HepG2 (cell line): Measurements from ENCODE around the gene KIF1B. TPM values are rescaled to one million over a fixed set of nuclear protein-coding genes. Genes with fewer than 3 reads are reported as not detected.

Experiments
- ATAC-seq: fragments of 200-7000 bp; cut with Tn5 transposase; 3 replicates; pipeline ENCODE4 v1.9.1; 2020; ENCODE audit warnings: mild to moderate bottlenecking, moderate library complexity
- BruUV-seq: library from RNA; stranded (reverse); fragments of 400-500 nt; replicated peaks from 2 replicates; lab custom pipeline; 2021; lab: Mats Ljungman, UMichigan
- CTCF ChIA-PET: fragments of 300-600 bp; formaldehyde crosslinking; extraction: SDS; loops from one replicate; lab custom pipeline; 2021; ENCODE audit warnings: low total read pairs, inconsistent platforms, low intra/inter-chr PET ratio; lab: Yijun Ruan, JAX
- POLR2A ChIA-PET: fragments of 350-600 bp; sonication (Branson Sonifier 250); formaldehyde crosslinking; loops from one replicate; lab custom pipeline; 2020; ENCODE audit warnings: antibody characterized with exemption, inconsistent platforms; lab: Yijun Ruan, JAX
- DNase-seq: peaks from one replicate; pipeline ENCODE4 v3.0.0-alpha.2; 2015; ENCODE audit warnings: low spot score
- FAIRE-seq: peaks from 3 replicates; lab custom pipeline; 2011; peaks lifted over from hg19 to GRCh38; lab: Jason Lieb, UNC
- H2AFZ ChIP-seq: one replicate; pipeline ENCODE4 v1.6.1; 2011; ENCODE audit warnings: low read length, inconsistent platforms
- H3K27ac ChIP-seq: fragments of 300-600 bp; 3 replicates; pipeline ENCODE4 v1.8.0; 2011; ENCODE audit warnings: mixed run types, mild to moderate bottlenecking, mixed read lengths, low read length, inconsistent platforms; ENCODE audit not compliant: insufficient read depth; ENCODE audit errors: extremely low read length
- H3K27me3 ChIP-seq, 2 experiments: fragments of 200-600 bp in 1 of 2; 2 replicates in 1 of 2; 3 replicates in 1 of 2; pipeline versions ENCODE4 v1.6.0 to v1.8.0; 2011; ENCODE audit warnings: low read length in 2 of 2, mild to moderate bottlenecking in 2 of 2, moderate library complexity in 2 of 2, inconsistent platforms in 1 of 2; ENCODE audit not compliant: insufficient read depth in 2 of 2, control insufficient read depth in 1 of 2
- H3K36me3 ChIP-seq, 2 experiments: fragments of 200-600 bp in 1 of 2; replicated peaks in 1 of 2; 2 replicates in 1 of 2; 3 replicates in 1 of 2; pipeline versions ENCODE4 v1.5.1 to v1.8.0; 2011; ENCODE audit warnings: low read length in 2 of 2, inconsistent platforms in 1 of 2; ENCODE audit not compliant: insufficient read depth in 2 of 2, control insufficient read depth in 1 of 2
- H3K4me1 ChIP-seq: 2 replicates; pipeline ENCODE4 v1.5.1; 2012; ENCODE audit warnings: low read length, inconsistent platforms; ENCODE audit not compliant: insufficient read depth
- H3K4me2 ChIP-seq: 2 replicates; pipeline ENCODE4 v1.6.0; 2011; ENCODE audit warnings: low read depth, low read length, inconsistent platforms
- H3K4me3 ChIP-seq, 3 experiments: fragments of 200-600 bp in 1 of 3; sonication (generic), shearing (Covaris generic) in 1 of 3; replicated peaks in 1 of 3; 2 replicates each; pipeline ENCODE4 v1.5.1; 2011 to 2016; ENCODE audit warnings: low read length in 3 of 3, inconsistent platforms in 2 of 3, low read depth in 2 of 3, mild to moderate bottlenecking in 2 of 3, control low read depth in 1 of 3, mixed read lengths in 1 of 3; ENCODE audit not compliant: insufficient read depth in 1 of 3
- H3K79me2 ChIP-seq: one replicate; pipeline ENCODE4 v1.6.1; 2011; ENCODE audit warnings: low read length, inconsistent platforms; ENCODE audit not compliant: insufficient read depth
- H3K9ac ChIP-seq: 2 replicates; pipeline ENCODE4 v1.6.0; 2011; ENCODE audit warnings: mild to moderate bottlenecking, low read depth, low read length, inconsistent platforms; ENCODE audit not compliant: insufficient read depth
- H3K9me3 ChIP-seq: 2 replicates; pipeline ENCODE4 v1.5.1; 2012; ENCODE audit warnings: mild to moderate bottlenecking, low read length
- H4K20me1 ChIP-seq: 2 replicates; pipeline ENCODE4 v1.6.0; 2011; ENCODE audit warnings: inconsistent platforms, mild to moderate bottlenecking, low read length, moderate library complexity; ENCODE audit not compliant: insufficient read depth
- CHCHD3 ChIP-seq: sonication (generic); formaldehyde crosslinking; IDR thresholded peaks from 2 replicates; pipeline ENCODE4 v1.8.0; 2022; ENCODE audit warnings: mild to moderate bottlenecking, missing genetic modification reagents, moderate library complexity
- FIP1L1 ChIP-seq: fragments of 200-400 bp; formaldehyde crosslinking; IDR thresholded peaks from 2 replicates; pipeline ENCODE4 v1.6.1; 2018; ENCODE audit warnings: low read depth, mild to moderate bottlenecking, low read length, moderate library complexity, borderline replicate concordance; ENCODE audit not compliant: insufficient read depth
- HDAC2 ChIP-seq: sonication (generic); formaldehyde crosslinking; IDR thresholded peaks from 2 replicates; pipeline ENCODE4 v1.4.0; 2020; ENCODE audit warnings: missing genetic modification reagents
- KDM6A ChIP-seq: IDR thresholded peaks from 2 replicates; pipeline ENCODE4 v1.6.1; 2016; ENCODE audit warnings: low read depth
- MAFF ChIP-seq: IDR thresholded peaks from 2 replicates; pipeline ENCODE4 v1.6.1; 2011; ENCODE audit warnings: low read depth, low read length, improper control_type of control experiment
- MAFK ChIP-seq, 2 experiments: IDR thresholded peaks in 1 of 2; conservative IDR thresholded peaks in 1 of 2; 2 replicates each; pipeline ENCODE4 v1.6.1; 2011; ENCODE audit warnings: improper control_type of control experiment in 2 of 2, low read length in 2 of 2
- NFATC3 ChIP-seq: sonication (generic); formaldehyde crosslinking; IDR thresholded peaks from 2 replicates; pipeline ENCODE4 v1.5.1; 2020; ENCODE audit warnings: mild to moderate bottlenecking, missing genetic modification reagents
- WGBS: methylation state at CpG from one replicate; pipeline ENCODE4 v1.1.6; 2017; ENCODE audit warnings: low lambda C conversion rate; 5-methylcytosine and 5-hydroxymethylcytosine counted together
- in situ Hi-C: cut with HindIII; loops from 2 replicates; pipeline ENCODE4 v1.10.0; 2017; ENCODE audit warnings: low pct_unique_long_range_greater_than_20kb; ENCODE audit not compliant: extremely low pct_ligation_motif_present
- intact Hi-C: fragments of 100-400 bp; cut with micrococcal nuclease; formaldehyde crosslinking; loops from one replicate; pipeline ENCODE4 v1.10.0; 2022; ENCODE audit not compliant: unreplicated experiment
- polyA plus RNA-seq, 8 experiments: library from polyadenylated mRNA; depleted of rRNA in 3 of 8; stranded (reverse) in 7 of 8; unstranded in 1 of 8; fragments of >200 nt; fragmentation: Illumina TruSeq in 4 of 8; extraction: Trizol in 4 of 8; gene quantifications; 2 replicates each; pipeline versions ENCODE4 v1.2.1 to v1.2.3, GENCODE V29; 2011 to 2016; ENCODE audit warnings: low read depth in 4 of 8, missing spikeins in 1 of 8, mixed read lengths in 1 of 8; ENCODE audit not compliant: insufficient read depth in 1 of 8
- total RNA-seq, 5 experiments: library from RNA; depleted of rRNA; stranded (reverse); fragments of >200 nt; fragmentation: Illumina TruSeq; extraction: Trizol; gene quantifications; 2 replicates each; pipeline ENCODE4 v1.2.3, GENCODE V29; 2016; ENCODE audit warnings: low read depth in 1 of 5
- TF ChIP-seq, protein P1 (sequence below): sonication (generic); formaldehyde crosslinking; IDR thresholded peaks from 2 replicates; pipeline ENCODE4 v1.8.0; 2022; ENCODE audit warnings: mild to moderate bottlenecking, missing genetic modification reagents, borderline replicate concordance
- TF ChIP-seq, protein P2 (sequence below): sonication (generic); formaldehyde crosslinking; IDR thresholded peaks from 2 replicates; pipeline ENCODE4 v1.8.0; 2022; ENCODE audit warnings: mild to moderate bottlenecking, missing genetic modification reagents, moderate library complexity
- TF ChIP-seq, protein P3 (sequence below): sonication (generic); formaldehyde crosslinking; IDR thresholded peaks from 2 replicates; pipeline ENCODE4 v1.4.0; 2020; ENCODE audit warnings: missing genetic modification reagents

The KIF1B gene
- total and polyA plus RNA-seq, 2 of the 13 experiments (the other 11 are each of a cell fraction or from before 2014, with no cell fraction given): 26.7 to 32.5 TPM

DNA sequence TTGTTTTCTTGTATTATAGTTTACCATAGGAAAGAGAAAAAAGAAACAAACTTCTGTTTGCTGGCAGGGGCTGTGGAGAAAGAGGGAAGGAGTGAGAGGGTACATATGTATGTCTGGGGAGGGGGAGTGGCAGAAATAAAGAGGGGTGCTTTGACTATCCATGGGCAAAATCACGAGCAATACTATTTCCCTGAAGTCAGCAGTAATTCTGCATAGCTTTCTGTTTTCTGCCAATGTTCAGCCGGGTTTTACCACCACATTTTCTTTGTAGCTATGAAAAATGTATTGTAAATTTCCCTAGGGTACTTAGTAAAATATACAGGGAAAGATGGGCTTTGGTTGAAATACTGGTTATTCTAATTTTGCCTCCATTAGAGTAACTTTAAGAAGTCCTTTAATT, 143.3 kb downstream of the KIF1B start:
- Histone ChIP-seq H3K4me1 (no peaks in the 10 kb centered on the region), H4K20me1 (no peaks in the 10 kb centered on the region), H3K27me3 (no peaks in the 10 kb centered on the region), H3K9ac (no peak overlapping the region), H3K4me3 (no peak overlapping the region), H2AFZ (no peak overlapping the region), H3K4me2 (no peak overlapping the region), H3K79me2 (no peaks in the 10 kb centered on the region), H3K36me3 (peaks cover 8 to 37% of the 10 kb centered on the region in 2 experiments; a peak in 4 of 5 replicates), H3K27ac (no peak overlapping the region), H3K9me3 (no peaks in the 10 kb centered on the region)
- DNase-seq (no peak), FAIRE-seq (no peak), ATAC-seq (no peak)
- intact Hi-C loops: no loop called here
- TF ChIP-seq MAFF (peak; percentile 72), MAFK (conservative IDR thresholded peaks at IDR 0.05 in 1 of 2, IDR thresholded peaks at IDR 0.05 in 1 of 2; ENCODE audit: low read length in 2 of 2) (peak; percentile 52 to 81; a peak in 3 of 4 replicates), KDM6A (CRISPR knock-in tag) (no peak), CHCHD3 (CRISPR knock-in tag) (no peak)
- 93% methylated on average over 2 of the region's 2 CpGs for WGBS
- POLR2A ChIA-PET: no interaction called here
- CTCF ChIA-PET: no interaction called here
- in situ Hi-C loops: no loop called here
- no TSS peak for BruUV-seq

DNA sequence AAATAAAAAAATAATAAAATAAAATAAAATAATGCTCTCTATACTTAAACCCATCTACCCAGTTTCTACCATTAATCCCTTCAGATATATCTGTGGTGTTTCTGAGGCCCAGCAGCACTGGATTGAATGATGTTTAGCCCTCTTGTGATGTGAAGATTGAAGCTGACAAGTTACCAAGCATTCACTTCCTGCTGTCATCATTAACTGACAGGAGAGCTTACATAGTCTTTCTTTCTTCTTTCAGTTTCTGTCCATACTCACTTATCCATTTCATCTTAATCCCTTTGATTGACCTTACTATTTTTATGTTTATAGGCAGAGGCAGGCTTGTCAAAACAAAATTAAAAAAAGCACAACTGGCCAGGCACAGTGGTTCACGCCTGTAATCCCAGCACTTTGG, 149.7 kb downstream of the KIF1B start:
- POLR2A ChIA-PET: interaction anchor here (0.7 kb wide), 1 partner anchor 775 kb away, joined by 3 read pairs; no protein-coding TSS in a partner anchor
- no peak for ATAC-seq
- TF ChIP-seq, protein P1, sequence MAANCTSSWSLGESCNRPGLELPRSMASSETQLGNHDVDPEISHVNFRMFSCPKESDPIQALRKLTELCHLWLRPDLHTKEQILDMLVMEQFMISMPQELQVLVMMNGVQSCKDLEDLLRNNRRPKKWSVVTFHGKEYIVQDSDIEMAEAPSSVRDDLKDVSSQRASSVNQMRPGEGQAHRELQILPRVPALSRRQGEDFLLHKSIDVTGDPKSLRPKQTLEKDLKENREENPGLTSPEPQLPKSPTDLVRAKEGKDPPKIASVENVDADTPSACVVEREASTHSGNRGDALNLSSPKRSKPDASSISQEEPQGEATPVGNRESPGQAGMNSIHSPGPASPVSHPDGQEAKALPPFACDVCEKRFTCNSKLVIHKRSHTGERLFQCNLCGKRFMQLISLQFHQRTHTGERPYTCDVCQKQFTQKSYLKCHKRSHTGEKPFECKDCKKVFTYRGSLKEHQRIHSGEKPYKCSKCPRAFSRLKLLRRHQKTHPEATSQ (CRISPR knock-in tag): no peak
- TF ChIP-seq, protein P2, sequence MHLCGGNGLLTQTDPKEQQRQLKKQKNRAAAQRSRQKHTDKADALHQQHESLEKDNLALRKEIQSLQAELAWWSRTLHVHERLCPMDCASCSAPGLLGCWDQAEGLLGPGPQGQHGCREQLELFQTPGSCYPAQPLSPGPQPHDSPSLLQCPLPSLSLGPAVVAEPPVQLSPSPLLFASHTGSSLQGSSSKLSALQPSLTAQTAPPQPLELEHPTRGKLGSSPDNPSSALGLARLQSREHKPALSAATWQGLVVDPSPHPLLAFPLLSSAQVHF: no peak
- TF ChIP-seq, protein P3, sequence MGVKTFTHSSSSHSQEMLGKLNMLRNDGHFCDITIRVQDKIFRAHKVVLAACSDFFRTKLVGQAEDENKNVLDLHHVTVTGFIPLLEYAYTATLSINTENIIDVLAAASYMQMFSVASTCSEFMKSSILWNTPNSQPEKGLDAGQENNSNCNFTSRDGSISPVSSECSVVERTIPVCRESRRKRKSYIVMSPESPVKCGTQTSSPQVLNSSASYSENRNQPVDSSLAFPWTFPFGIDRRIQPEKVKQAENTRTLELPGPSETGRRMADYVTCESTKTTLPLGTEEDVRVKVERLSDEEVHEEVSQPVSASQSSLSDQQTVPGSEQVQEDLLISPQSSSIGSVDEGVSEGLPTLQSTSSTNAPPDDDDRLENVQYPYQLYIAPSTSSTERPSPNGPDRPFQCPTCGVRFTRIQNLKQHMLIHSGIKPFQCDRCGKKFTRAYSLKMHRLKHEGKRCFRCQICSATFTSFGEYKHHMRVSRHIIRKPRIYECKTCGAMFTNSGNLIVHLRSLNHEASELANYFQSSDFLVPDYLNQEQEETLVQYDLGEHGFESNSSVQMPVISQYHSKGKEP (CRISPR knock-in tag): no peak
- no peak for TF ChIP-seq FIP1L1
- TF ChIP-seq NFATC3 (CRISPR knock-in tag): no peak
- TF ChIP-seq HDAC2: no peak

More for the DNA sequence above, 149.7 kb downstream of the KIF1B start:
- H3K4me2 ChIP-seq: no peak overlapping the region
- no peaks in the 10 kb centered on the region for H3K79me2 ChIP-seq
- H3K4me3 ChIP-seq: no peak overlapping the region
- FAIRE-seq: no peak
- no peak overlapping the region for H2AFZ ChIP-seq
- BruUV-seq: no TSS peak
- intact Hi-C loops (no loop called here), in situ Hi-C loops (no loop called here)
- no peak for DNase-seq
- H4K20me1 ChIP-seq: no peaks in the 10 kb centered on the region
- no peaks in the 10 kb centered on the region for H3K4me1 ChIP-seq
- H3K9me3 ChIP-seq: no peaks in the 10 kb centered on the region
- no peak overlapping the region for H3K27ac ChIP-seq
- peaks cover 10 to 25% of the 10 kb centered on the region in 2 experiments for H3K36me3 ChIP-seq
- H3K9ac ChIP-seq: no peak overlapping the region
- CTCF ChIA-PET: no interaction called here
- H3K27me3 ChIP-seq: no peaks in the 10 kb centered on the region
- WGBS: 96% methylated on average over 1 of the region's 1 CpG
